IgD-negative memory B cell (primary cell): Measurements from ENCODE around the gene NLRP3. TPM values are rescaled to one million over a fixed set of nuclear protein-coding genes. Genes with fewer than 3 reads are reported as not detected.
"Not testable (repeated sequence)": the region's sequence is repeated elsewhere in the genome, so short reads cannot be mapped to it uniquely, and the experiment has no call there.

Experiments used
- H3K27ac Mint-ChIP-seq, 3 donors: one replicate each; pipeline ENCODE4 v1.8.0; 2020 to 2022; ENCODE audit warnings: mild to moderate bottlenecking in 3 of 3, mixed read lengths in 3 of 3, moderate library complexity in 1 of 3
- H3K27me3 Mint-ChIP-seq: one replicate; pipeline ENCODE4 v1.8.0; 2021; ENCODE audit warnings: mixed read lengths
- H3K36me3 Mint-ChIP-seq: one replicate; pipeline ENCODE4 v1.8.0; 2020; ENCODE audit warnings: mild to moderate bottlenecking, mixed read lengths
- H3K4me1 Mint-ChIP-seq, 3 donors: one replicate each; pipeline ENCODE4 v1.8.0; 2020 to 2022; ENCODE audit warnings: mixed read lengths in 3 of 3, mild to moderate bottlenecking in 1 of 3
- H3K4me3 Mint-ChIP-seq, 4 donors: one replicate each; pipeline ENCODE4 v1.8.0; 2020 to 2022; ENCODE audit warnings: mild to moderate bottlenecking in 4 of 4, mixed read lengths in 4 of 4, moderate library complexity in 3 of 4
- H3K9me3 Mint-ChIP-seq, 3 donors: one replicate each; pipeline ENCODE4 v1.8.0; 2020 to 2021; ENCODE audit warnings: mixed read lengths in 3 of 3, mild to moderate bottlenecking in 1 of 3
- polyA plus RNA-seq: library from polyadenylated mRNA; unstranded; fragments of 300-500 nt; fragmentation: Illumina TruSeq; gene quantifications from one replicate; pipeline ENCODE4 v1.2.3, GENCODE V29; 2021

Gene NLRP3
- polyA plus RNA-seq, 1 donor from 2014 or later: 0.08 TPM

DNA sequence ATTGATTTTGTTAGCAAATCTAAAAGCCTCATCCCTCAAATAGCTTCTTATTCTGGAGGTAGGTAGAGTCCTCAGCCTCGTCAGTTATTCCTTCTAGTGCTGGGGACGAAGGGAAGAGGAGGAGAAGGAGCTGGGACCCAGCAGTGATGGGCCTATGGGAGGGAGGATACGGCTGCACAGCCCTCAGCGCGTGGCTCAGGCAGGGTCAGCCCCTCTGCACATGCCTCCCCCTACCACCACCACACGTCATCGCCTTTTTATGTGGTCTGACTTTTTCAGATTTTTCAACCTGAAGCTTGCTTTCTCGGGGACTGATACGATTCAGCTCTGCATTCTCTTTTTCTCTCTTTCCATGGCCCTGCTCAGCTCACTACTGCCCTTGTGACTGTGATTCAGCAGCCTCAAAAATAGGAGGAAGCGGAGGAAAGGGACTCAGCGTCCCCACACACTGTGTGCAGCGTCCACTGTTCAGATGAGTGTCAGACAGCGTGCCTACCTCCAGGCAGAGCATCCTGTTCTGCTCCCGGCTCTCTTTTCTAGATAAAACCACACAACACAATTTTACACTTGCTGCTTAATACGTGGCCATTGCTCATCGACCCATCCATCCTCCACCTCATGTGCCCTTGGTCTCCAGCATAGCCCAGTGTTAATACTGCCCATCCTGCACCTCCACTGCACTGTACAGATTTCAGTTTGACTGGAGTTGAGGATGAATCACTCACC lies 41.1 kb downstream of the NLRP3 start:
- no peak overlapping the region for H3K4me3 Mint-ChIP-seq
- peaks cover 0 to 1% (median 0%) of the 10 kb centered on the region in 3 donors for H3K9me3 Mint-ChIP-seq
- no peaks in the 10 kb centered on the region for H3K36me3 Mint-ChIP-seq
- H3K27me3 Mint-ChIP-seq: no peaks in the 10 kb centered on the region
- H3K27ac Mint-ChIP-seq: no peak overlapping the region
- H3K4me1 Mint-ChIP-seq: no peaks in the 10 kb centered on the region

DNA sequence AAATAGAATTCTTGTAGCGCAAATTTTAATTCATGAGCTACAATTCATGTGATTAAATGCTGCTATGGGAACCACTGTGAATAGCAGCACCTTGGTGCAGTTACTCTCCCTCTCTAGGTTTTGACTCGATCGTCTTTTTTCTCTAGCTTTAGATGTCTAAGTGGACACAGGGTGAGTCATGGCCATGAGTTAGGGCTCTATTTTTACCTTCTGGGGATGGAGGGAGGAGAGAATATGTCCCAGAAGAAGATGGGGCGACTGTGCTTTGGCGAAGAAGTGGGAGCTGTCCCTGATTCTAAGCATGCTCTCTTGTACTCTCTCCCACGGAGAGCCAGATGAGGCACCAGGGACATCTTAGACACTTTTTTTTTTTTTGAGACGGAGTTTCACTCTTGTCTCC lies 43.5 kb downstream of the NLRP3 start:
- no peak overlapping the region for H3K27ac Mint-ChIP-seq
- H3K27me3 Mint-ChIP-seq: no peaks in the 10 kb centered on the region
- H3K4me3 Mint-ChIP-seq: no peak overlapping the region
- H3K9me3 Mint-ChIP-seq: peaks cover 0 to 9% (median 1%) of the 10 kb centered on the region in 3 donors
- no peaks in the 10 kb centered on the region for H3K36me3 Mint-ChIP-seq
- no peaks in the 10 kb centered on the region for H3K4me1 Mint-ChIP-seq

DNA sequence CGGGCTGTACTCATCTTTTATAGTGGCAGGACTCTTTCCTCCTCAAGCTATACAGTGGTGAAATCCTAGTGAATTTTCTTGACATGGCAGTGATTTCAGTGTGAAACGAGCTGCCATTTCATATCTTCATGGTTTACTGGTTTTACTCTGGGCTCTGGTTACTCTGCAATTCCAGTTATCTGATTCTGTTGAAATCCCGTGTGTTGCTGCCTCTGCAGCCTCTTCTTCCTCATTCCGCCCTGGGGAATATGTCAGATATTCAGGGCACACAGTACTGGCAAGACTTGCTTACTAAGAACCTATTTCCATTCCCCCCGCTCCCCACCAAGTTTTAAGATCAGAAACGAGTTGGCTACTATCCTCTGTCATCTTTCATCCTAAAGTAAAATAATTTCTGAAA lies 49.8 kb downstream of the NLRP3 start:
- Mint-ChIP-seq H3K9me3 (peaks cover 0 to 9% (median 0%) of the 10 kb centered on the region in 3 donors), H3K27me3 (no peaks in the 10 kb centered on the region)

DNA sequence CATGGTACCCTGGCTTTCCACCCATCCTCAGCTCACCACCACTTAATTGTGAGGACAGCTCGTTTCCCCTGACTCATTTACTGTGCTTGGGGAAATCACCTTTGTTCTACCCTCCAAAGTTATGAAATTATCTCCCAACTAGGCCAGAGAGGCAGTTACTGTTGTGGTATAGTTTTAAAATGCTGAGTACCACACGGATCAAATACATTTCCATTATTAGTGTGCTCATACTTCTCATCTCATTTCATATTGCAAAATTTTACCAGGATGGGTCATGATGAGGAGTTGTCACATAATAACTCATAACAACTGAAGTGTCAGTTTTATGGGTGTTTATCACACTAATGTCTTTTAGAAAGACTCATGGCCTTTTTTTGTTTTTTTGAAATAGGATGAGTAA lies 51.2 kb downstream of the NLRP3 start:
- H3K36me3 Mint-ChIP-seq: no peaks in the 10 kb centered on the region
- H3K9me3 Mint-ChIP-seq: peaks cover 0 to 9% (median 0%) of the 10 kb centered on the region in 3 donors
- no peak overlapping the region for H3K27ac Mint-ChIP-seq
- H3K4me3 Mint-ChIP-seq: no peak overlapping the region
- H3K27me3 Mint-ChIP-seq: no peaks in the 10 kb centered on the region
- H3K4me1 Mint-ChIP-seq: no peaks in the 10 kb centered on the region

More for the DNA sequence above, 49.8 kb downstream of the NLRP3 start:
- Mint-ChIP-seq H3K27ac (no peak overlapping the region), H3K4me3 (no peak overlapping the region), H3K36me3 (no peaks in the 10 kb centered on the region), H3K4me1 (no peaks in the 10 kb centered on the region)

DNA sequence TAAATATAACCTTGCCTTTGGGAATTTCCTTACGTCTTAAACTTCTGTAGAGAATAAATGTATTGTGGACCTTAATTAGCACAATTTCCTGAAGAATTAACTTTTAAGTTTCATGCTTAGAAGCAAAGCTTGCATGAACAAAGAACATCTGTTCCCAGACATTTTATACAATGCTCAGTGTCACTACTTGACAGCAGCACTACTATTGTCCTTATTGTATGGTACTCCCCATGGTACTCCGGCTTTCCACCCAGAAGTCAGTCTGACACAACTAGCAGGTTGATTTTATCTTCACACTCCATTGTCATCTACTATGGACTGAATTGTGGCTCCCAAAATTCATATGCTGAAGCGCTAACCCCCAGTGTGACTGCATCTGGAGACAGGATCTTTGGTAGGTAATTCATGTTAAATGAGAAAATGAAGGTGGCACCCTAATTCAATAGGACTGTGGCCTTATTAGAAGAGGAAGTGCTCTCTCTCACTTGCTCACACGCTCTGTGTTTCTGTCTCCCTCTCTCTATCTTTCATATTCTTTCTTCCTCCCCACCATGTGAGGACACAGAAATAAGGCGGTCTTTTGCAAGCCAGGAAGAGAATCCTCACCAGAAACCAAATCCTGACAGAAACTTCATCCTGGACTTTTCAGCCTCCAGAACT lies 52.6 kb downstream of the NLRP3 start:
- no peak overlapping the region for H3K27ac Mint-ChIP-seq
- H3K4me1 Mint-ChIP-seq: no peaks in the 10 kb centered on the region
- no peaks in the 10 kb centered on the region for H3K27me3 Mint-ChIP-seq
- no peak overlapping the region for H3K4me3 Mint-ChIP-seq
- H3K9me3 Mint-ChIP-seq: no peaks in the 10 kb centered on the region
- no peaks in the 10 kb centered on the region for H3K36me3 Mint-ChIP-seq

DNA sequence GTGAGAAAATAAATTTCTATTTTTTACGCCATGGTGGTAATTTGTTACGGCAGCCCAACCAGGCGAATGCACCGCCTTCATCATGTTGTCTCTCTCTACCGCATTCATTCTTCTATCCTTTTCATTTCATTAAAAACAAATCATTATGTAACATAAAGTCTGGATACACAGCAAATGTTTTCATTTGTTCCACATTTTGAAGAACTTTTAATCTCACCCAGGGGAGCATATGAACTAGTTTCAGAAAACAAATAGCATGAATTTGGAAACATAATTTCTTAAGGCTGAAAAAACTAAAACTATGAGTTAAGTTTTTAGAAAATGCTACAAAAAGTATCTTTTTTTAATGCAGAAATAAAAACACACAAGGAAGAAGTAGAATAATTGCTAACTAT lies 53.2 kb downstream of the NLRP3 start:
- Mint-ChIP-seq H3K36me3 (no peaks in the 10 kb centered on the region), H3K9me3 (no peaks in the 10 kb centered on the region), H3K4me1 (no peaks in the 10 kb centered on the region), H3K27me3 (no peaks in the 10 kb centered on the region), H3K27ac (no peak overlapping the region), H3K4me3 (no peak overlapping the region)

DNA sequence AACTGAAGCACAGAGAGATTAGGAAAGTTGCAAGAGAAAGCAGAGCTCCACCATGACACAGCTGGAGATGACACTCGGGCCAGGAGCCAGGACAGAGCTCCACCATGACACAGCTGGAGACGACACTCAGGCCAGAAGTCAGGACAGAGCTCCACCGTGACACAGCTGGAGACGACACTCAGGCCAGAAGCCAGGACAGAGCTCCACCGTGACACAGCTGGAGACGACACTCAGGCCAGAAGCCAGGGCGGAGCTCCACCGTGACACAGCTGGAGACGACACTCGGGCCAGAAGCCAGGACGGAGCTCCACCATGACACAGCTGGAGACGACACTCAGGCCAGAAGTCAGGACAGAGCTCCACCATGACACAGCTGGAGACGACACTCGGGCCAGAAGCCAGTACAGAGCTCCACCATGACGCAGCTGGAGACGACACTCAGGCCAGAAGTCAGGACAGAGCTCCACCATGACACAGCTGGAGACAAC lies 55.0 kb downstream of the NLRP3 start:
- H3K27me3 Mint-ChIP-seq, H3K27ac Mint-ChIP-seq, H3K36me3 Mint-ChIP-seq, H3K9me3 Mint-ChIP-seq, H3K4me1 Mint-ChIP-seq, H3K4me3 Mint-ChIP-seq: not testable (repeated sequence)

DNA sequence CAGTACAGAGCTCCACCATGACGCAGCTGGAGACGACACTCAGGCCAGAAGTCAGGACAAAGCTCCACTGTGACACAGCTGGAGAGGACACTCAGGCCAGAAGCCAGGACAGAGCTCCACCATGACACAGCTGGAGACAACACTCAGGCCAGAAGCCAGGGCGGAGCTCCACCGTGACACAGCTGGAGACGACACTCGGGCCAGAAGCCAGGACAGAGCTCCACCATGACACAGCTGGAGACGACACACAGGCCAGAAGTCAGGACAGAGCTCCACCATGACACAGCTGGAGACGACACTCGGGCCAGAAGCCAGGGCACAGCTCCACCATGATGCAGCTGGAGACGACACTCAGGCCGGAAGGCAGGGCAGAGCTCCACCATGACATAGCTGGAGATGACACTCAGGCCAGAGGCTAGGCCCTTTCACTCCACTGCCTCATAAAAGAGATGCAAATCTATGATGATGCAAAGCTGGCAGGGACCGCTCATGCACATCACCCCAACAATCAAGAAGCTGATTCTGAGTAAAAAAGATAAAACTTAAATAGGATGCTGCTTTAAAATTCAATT lies 55.6 kb downstream of the NLRP3 start:
- H3K27me3 Mint-ChIP-seq: no peaks in the 10 kb centered on the region
- peaks cover 4% of the 10 kb centered on the region for H3K36me3 Mint-ChIP-seq
- H3K4me1 Mint-ChIP-seq: peaks cover 6 to 10% (median 7%) of the 10 kb centered on the region in 3 donors
- H3K27ac Mint-ChIP-seq: no peak overlapping the region
- no peaks in the 10 kb centered on the region for H3K9me3 Mint-ChIP-seq
- H3K4me3 Mint-ChIP-seq: no peak overlapping the region

DNA sequence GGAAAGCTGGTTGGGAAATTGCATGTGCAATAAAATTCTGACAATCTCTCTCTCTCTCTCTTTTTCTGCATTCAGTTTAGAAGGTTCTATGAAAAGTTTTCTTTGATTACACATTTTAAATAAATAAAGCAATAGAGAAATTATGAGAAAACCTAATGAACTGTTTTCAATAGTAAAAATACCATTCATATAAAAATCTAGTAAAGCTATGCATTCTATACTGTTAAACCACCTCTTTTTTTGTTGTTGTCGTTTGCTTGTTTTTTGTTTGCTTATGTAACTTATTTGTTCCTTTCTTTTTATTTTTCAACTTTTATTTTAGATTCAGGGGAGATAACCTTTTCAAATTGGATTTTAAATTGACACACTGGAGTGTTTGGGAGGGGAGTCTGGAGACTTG lies 56.1 kb downstream of the NLRP3 start:
- Mint-ChIP-seq H3K27me3 (no peaks in the 10 kb centered on the region), H3K4me3 (no peak overlapping the region), H3K9me3 (no peaks in the 10 kb centered on the region), H3K27ac (no peak overlapping the region), H3K4me1 (peaks cover 11 to 14% (median 11%) of the 10 kb centered on the region in 3 donors), H3K36me3 (peaks cover 4% of the 10 kb centered on the region)

DNA sequence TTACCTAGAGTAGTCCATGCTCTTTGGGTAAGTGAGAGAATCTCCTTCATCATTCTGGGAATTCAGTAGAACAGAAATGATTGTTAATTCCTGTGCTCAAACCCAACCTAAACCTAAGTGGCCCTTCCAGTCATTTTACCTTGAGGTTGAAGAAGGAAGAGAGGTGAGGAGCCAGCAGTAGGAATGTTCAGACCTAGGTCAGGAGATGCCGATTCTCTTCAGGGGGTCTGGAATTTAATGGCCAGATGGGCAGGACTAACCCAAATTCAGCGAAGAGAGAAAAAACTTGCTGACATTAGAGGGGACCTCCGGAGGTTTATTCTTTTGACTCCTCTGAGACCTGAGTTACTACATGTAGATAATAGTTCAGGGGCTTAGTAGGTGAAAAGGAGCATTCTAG lies 58.4 kb downstream of the NLRP3 start:
- Mint-ChIP-seq H3K36me3 (peaks cover 4% of the 10 kb centered on the region), H3K27ac (no peak overlapping the region), H3K4me1 (peaks cover 12 to 15% (median 14%) of the 10 kb centered on the region in 3 donors), H3K9me3 (no peaks in the 10 kb centered on the region), H3K4me3 (no peak overlapping the region), H3K27me3 (no peaks in the 10 kb centered on the region)

DNA sequence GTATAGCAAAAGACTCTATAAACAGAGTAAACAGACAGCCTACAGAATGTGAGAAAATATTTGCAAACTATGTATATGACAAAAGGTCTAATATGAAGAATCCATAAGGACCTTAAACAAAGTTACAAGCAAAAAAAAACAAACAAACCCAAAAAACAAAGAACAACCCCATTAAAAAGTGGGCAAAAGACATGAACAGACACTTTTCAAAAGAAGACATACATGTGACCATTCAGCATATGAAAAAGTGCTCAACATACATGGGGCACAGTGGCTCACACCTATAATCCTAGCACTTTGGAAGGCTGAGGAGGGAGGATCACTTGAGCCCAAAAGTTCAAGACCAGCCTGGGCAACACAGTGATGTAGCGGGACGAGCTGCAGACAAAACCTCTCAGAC lies 59.8 kb downstream of the NLRP3 start:
- no peaks in the 10 kb centered on the region for H3K9me3 Mint-ChIP-seq
- peaks cover 4% of the 10 kb centered on the region for H3K36me3 Mint-ChIP-seq

DNA sequence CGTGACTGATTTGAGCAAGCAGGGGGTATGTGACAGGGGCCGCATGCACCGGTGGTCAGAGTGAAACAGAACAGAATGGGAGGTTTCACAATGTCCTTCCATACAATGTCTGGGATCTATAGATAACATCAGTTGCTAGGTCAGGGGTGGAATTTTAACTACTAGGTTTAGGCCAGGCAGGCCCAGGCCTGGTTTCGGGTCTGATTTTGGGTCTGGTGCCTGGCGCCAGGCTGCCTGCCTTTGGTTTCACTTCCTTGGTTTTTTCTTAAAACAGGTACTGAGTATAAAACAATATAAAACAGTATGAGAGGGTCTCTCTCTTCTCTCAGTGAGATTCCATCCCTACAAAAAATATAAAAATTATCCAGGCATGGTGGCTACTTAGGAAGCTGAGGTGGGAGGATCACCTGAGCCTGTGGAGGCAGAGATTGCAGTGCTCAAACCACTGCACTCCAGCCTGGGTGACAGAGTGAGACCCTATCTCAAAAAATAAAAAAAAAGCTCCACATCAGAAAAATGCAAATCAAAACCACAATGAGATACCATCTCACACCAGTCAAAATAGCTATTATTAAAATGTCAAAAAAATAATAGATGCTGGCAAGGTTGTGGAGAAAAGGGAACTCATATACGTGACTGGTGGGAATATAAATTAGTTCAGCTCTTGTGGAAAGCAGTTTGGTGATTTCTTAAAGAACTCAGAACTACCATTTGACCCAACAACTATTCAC lies 60.5 kb downstream of the NLRP3 start:
- H3K36me3 Mint-ChIP-seq, H3K9me3 Mint-ChIP-seq, H3K27me3 Mint-ChIP-seq: not testable (repeated sequence)
- peak overlapping the region in 2 of 4 donors; percentile 49 to 76 for H3K4me3 Mint-ChIP-seq
- peaks cover 12 to 15% (median 14%) of the 10 kb centered on the region in 3 donors for H3K4me1 Mint-ChIP-seq
- H3K27ac Mint-ChIP-seq: peak overlapping the region; percentile 60 to 89 (median 80)

More for the DNA sequence above, 59.8 kb downstream of the NLRP3 start:
- peak overlapping the region in 1 of 4 donors; percentile 76 for H3K4me3 Mint-ChIP-seq
- peaks cover 12 to 15% (median 14%) of the 10 kb centered on the region in 3 donors for H3K4me1 Mint-ChIP-seq
- peak overlapping the region; percentile 60 to 89 (median 80) for H3K27ac Mint-ChIP-seq
- H3K27me3 Mint-ChIP-seq: no peaks in the 10 kb centered on the region

DNA sequence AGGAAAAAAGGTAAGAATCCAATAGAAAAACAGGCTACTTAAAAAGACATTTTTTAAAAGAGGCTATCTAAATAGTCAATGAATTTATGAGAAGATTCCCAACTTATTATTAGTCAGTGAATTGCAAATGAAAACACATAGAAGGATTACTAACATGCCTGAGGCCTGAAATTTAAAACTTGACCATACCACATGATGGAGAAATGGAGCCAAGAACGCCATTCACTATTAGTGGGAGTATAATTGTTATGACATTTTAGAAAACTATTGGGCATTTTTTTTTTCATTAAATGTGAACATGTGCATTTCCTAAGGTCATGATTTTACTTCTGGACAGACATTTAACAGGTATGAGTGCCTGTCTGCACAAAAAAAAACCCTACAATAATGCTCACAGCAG lies 66.8 kb downstream of the NLRP3 start:
- Mint-ChIP-seq H3K27ac (no peak overlapping the region), H3K4me3 (no peak overlapping the region), H3K36me3 (no peaks in the 10 kb centered on the region), H3K9me3 (no peaks in the 10 kb centered on the region), H3K4me1 (peaks cover 0 to 3% (median 2%) of the 10 kb centered on the region in 3 donors), H3K27me3 (peaks cover 3% of the 10 kb centered on the region)

DNA sequence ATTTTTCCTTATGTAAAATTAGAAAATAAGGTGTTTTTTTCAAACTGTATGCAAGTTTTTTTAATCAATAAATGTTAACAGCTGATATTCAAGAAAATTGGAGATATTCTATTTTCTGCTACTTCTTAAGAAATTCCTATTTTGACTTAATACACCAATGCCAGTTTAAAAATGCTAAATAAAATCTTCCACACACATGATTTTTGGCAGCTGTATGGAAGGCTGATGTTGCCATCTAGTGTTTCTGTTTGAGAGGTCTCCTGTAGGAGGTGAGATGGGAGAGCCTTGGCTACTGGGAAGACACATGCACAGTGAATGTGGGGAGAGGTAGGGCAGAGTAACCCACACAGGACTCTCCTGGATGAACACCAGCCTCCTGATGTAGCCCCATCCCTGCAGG lies 71.1 kb downstream of the NLRP3 start:
- no peak overlapping the region for H3K27ac Mint-ChIP-seq
- no peaks in the 10 kb centered on the region for H3K9me3 Mint-ChIP-seq
- peaks cover 0 to 2% (median 0%) of the 10 kb centered on the region in 3 donors for H3K4me1 Mint-ChIP-seq
- H3K27me3 Mint-ChIP-seq: peaks cover 3% of the 10 kb centered on the region
- no peaks in the 10 kb centered on the region for H3K36me3 Mint-ChIP-seq
- no peak overlapping the region for H3K4me3 Mint-ChIP-seq

DNA sequence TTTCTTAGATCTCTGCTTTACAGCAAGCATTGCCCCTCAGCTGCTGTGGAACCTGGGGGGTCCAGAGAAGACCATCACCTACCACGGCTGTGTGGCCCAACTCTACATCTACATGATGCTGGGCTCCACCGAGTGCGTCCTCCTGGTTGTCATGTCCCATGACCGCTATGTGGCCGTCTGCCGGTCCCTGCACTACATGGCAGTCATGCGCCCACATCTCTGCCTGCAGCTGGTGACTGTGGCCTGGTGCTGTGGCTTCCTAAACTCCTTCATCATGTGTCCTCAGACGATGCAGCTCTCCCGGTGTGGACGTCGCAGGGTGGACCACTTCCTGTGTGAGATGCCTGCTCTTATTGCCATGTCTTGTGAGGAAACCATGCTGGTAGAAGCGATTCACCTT lies 75.4 kb downstream of the NLRP3 start:
- Mint-ChIP-seq H3K4me1 (peaks cover 0 to 2% (median 0%) of the 10 kb centered on the region in 3 donors), H3K9me3 (no peaks in the 10 kb centered on the region), H3K36me3 (no peaks in the 10 kb centered on the region), H3K27ac (no peak overlapping the region), H3K27me3 (peaks cover 3% of the 10 kb centered on the region), H3K4me3 (no peak overlapping the region)
